DND-41 (cell line): ENCODE measurements around the gene SLC12A8.
A peak's percentile ranks its signal among the peaks of the same experiment; 100 is the strongest.

Source experiments
- ATAC-seq: fragments of 200-7000 bp; cut with Tn5 transposase; 3 replicates; pipeline ENCODE4 v1.9.1; 2021; ENCODE audit warnings: low read depth; ENCODE audit not compliant: insufficient read depth
- DNase-seq: peaks from one replicate; pipeline ENCODE4 v3.0.0-alpha.2; 2020
- H2AFZ ChIP-seq: 2 replicates; pipeline ENCODE4 v1.6.0; 2012; ENCODE audit warnings: low read depth, low read length
- H3K27ac ChIP-seq: 2 replicates; pipeline ENCODE4 v1.5.1; 2012; ENCODE audit warnings: low read length, inconsistent platforms
- H3K27me3 ChIP-seq: fragments of 200-600 bp; sonication (generic); 2 replicates; pipeline ENCODE4 v1.6.0; 2012; ENCODE audit warnings: low read length, mild to moderate bottlenecking, inconsistent platforms; ENCODE audit not compliant: insufficient read depth, poor library complexity
- H3K36me3 ChIP-seq: 2 replicates; pipeline ENCODE4 v1.5.1; 2012; ENCODE audit warnings: low read length, inconsistent platforms; ENCODE audit not compliant: insufficient read depth
- H3K4me1 ChIP-seq: 2 replicates; pipeline ENCODE4 v1.5.1; 2012; ENCODE audit warnings: mild to moderate bottlenecking, low read length; ENCODE audit not compliant: insufficient read depth
- H3K4me2 ChIP-seq: 2 replicates; pipeline ENCODE4 v1.6.0; 2012; ENCODE audit warnings: mild to moderate bottlenecking, moderate library complexity, low read length, inconsistent platforms; ENCODE audit not compliant: insufficient read depth
- H3K4me3 ChIP-seq, 2 experiments: fragments of 200-600 bp in 1 of 2; shearing (Covaris generic) in 1 of 2; 2 replicates each; pipeline ENCODE4 v1.5.1; 2012 to 2016; ENCODE audit warnings: inconsistent platforms in 2 of 2, low read length in 2 of 2, mild to moderate bottlenecking in 2 of 2, low read depth in 1 of 2, moderate library complexity in 1 of 2
- H3K79me2 ChIP-seq: 2 replicates; pipeline ENCODE4 v1.6.0; 2012; ENCODE audit warnings: low read length, inconsistent platforms; ENCODE audit not compliant: insufficient read depth
- H3K9ac ChIP-seq: 2 replicates; pipeline ENCODE4 v1.6.0; 2012; ENCODE audit warnings: low read depth, mild to moderate bottlenecking, inconsistent platforms, low read length, moderate library complexity
- H3K9me3 ChIP-seq: 2 replicates; pipeline ENCODE4 v1.5.1; 2012; ENCODE audit warnings: low read length, moderate library complexity, mild to moderate bottlenecking, inconsistent platforms; ENCODE audit not compliant: insufficient read depth, severe bottlenecking
- H4K20me1 ChIP-seq: 2 replicates; pipeline ENCODE4 v1.6.0; 2012; ENCODE audit warnings: low read length; ENCODE audit not compliant: insufficient read depth
- CTCF ChIP-seq: IDR thresholded peaks from 2 replicates; pipeline ENCODE4 v1.5.1; 2012; ENCODE audit warnings: borderline replicate concordance, low read length, moderate library complexity, mild to moderate bottlenecking; ENCODE audit not compliant: poor library complexity, severe bottlenecking; ENCODE audit errors: extremely low read depth
- EZH2 ChIP-seq: IDR thresholded peaks from 3 replicates; pipeline ENCODE4 v1.6.1; 2012; ENCODE audit warnings: borderline replicate concordance, low read depth, mild to moderate bottlenecking, moderate library complexity, low read length, inconsistent platforms; ENCODE audit not compliant: severe bottlenecking

The SLC12A8 gene

GRCh38 chr3:125166599-125167136 lies 45.9 kb downstream of the SLC12A8 start:
- Histone ChIP-seq H3K27me3 (peaks cover 2% of the 10 kb centered on the region), H3K4me2 (no peak overlapping the region), H3K4me1 (no peaks in the 10 kb centered on the region), H3K9ac (no peak overlapping the region), H3K36me3 (no peaks in the 10 kb centered on the region), H3K4me3 (no peak overlapping the region), H3K9me3 (no peaks in the 10 kb centered on the region), H2AFZ (no peak overlapping the region), H3K27ac (no peak overlapping the region), H4K20me1 (no peaks in the 10 kb centered on the region), H3K79me2 (no peaks in the 10 kb centered on the region)
- TF ChIP-seq CTCF, result no peak
- no peak for TF ChIP-seq EZH2
- DNase-seq (no peak), ATAC-seq (no peak)

- Histone ChIP-seq H4K20me1 (no peaks in the 10 kb centered on the region), H3K4me2 (no peak overlapping the region), H3K27me3 (peaks cover 2% of the 10 kb centered on the region), H3K9me3 (no peaks in the 10 kb centered on the region), H3K36me3 (no peaks in the 10 kb centered on the region), H2AFZ (no peak overlapping the region), H3K27ac (no peak overlapping the region), H3K4me1 (no peaks in the 10 kb centered on the region), H3K4me3 (no peak overlapping the region), H3K79me2 (no peaks in the 10 kb centered on the region), H3K9ac (no peak overlapping the region)
- TF ChIP-seq EZH2 (no peak), CTCF (no peak)
- ATAC-seq (no peak), DNase-seq (no peak)
These were observed 46.5 kb downstream of the SLC12A8 start for GRCh38 chr3:125165948-125166553.

- DNase-seq (no peak), ATAC-seq (no peak)
- Histone ChIP-seq H3K36me3 (no peaks in the 10 kb centered on the region), H2AFZ (no peak overlapping the region), H3K79me2 (no peaks in the 10 kb centered on the region), H3K4me3 (no peak overlapping the region), H3K27me3 (peaks cover 2% of the 10 kb centered on the region), H4K20me1 (no peaks in the 10 kb centered on the region), H3K4me1 (no peaks in the 10 kb centered on the region), H3K9ac (no peak overlapping the region), H3K4me2 (no peak overlapping the region), H3K9me3 (no peaks in the 10 kb centered on the region), H3K27ac (no peak overlapping the region)
- TF ChIP-seq EZH2 (no peak), CTCF (peak; percentile 38)
These were observed 47.2 kb downstream of the SLC12A8 start for GRCh38 chr3:125165189-125165947.
